ENCODE results near the gene CCDC178. TPM values are rescaled to one million over a fixed set of nuclear protein-coding genes. Genes with fewer than 3 reads are reported as not detected.

The CCDC178 gene
- total and polyA plus RNA-seq, 2 donors (not counting 3 experiments of a cell fraction or from before 2014, with no cell fraction given) = 0.80 to 1.6 TPM

GRCh38 chr18:33269223-33269622, 171.3 kb downstream of the CCDC178 start:
- no peak overlapping the region for H2AFZ ChIP-seq (ENCODE audit: low read depth, low read length)
- H3K79me2 ChIP-seq (ENCODE audit: control insufficient read depth, insufficient read depth, low read length) = no peaks in the 10 kb centered on the region
- no peaks in the 10 kb centered on the region for H3K27me3 ChIP-seq (ENCODE audit: control insufficient read depth in 2 of 2, insufficient read depth in 2 of 2, low read length in 2 of 2)
- no peaks in the 10 kb centered on the region for H4K20me1 ChIP-seq (replicated peaks; ENCODE audit: control insufficient read depth, extremely low read depth, insufficient read depth, low read length)
- ChIA-PET POLR2A (no interaction called here), CTCF (no interaction called here)
- dilution Hi-C loops (cut with MboI; ENCODE audit: extremely low pct_ligation_motif_present, low sequenced_read_pairs) = no loop called here
- FAIRE-seq (no peak), DNase-seq (ENCODE audit: low read depth, low spot score) (no peak)
- H3K36me3 ChIP-seq (ENCODE audit: control insufficient read depth in 2 of 2, extremely low read depth in 1 of 2, insufficient read depth in 2 of 2, low read length in 2 of 2) = no peaks in the 10 kb centered on the region
- H3K9me3 ChIP-seq (replicated peaks; ENCODE audit: control insufficient read depth, insufficient read depth, low read length) = no peaks in the 10 kb centered on the region
- no peak overlapping the region for H3K4me2 ChIP-seq (ENCODE audit: insufficient read depth, low read length)
- H3K9ac ChIP-seq (replicated peaks; ENCODE audit: extremely low read depth, insufficient read depth, low read length) = no peak overlapping the region
- H3K9me1 ChIP-seq (replicated peaks; ENCODE audit: control insufficient read depth, extremely low read depth, insufficient read depth, low read length) = no peaks in the 10 kb centered on the region
- no peak overlapping the region for H3K27ac ChIP-seq (ENCODE audit: insufficient read depth, low read depth, low read length)
- H3K4me3 ChIP-seq (replicated peaks in 1 of 3; ENCODE audit: insufficient read depth in 1 of 3, low read depth in 1 of 3, low read length in 3 of 3) = no peak overlapping the region
- intact Hi-C loops (cut with micrococcal nuclease) = no loop called here
- no TSS peak for BruUV-seq (replicated peaks)
- no peaks in the 10 kb centered on the region for H3K4me1 ChIP-seq (ENCODE audit: control insufficient read depth, extremely low read depth, insufficient read depth, low read length)
- TF ChIP-seq MYC (IDR thresholded peaks at IDR 0.05; ENCODE audit: low read depth, low read length) (no peak), EZH2 (IDR thresholded peaks at IDR 0.05; ENCODE audit: borderline replicate concordance, low read depth, low read length, severe bottlenecking) (no peak), FOS (IDR thresholded peaks at IDR 0.05; ENCODE audit: borderline replicate concordance, insufficient read depth, low read length) (no peak), POLR2A (IDR thresholded peaks at IDR 0.05; ENCODE audit: low read depth, low read length) (no peak), CTCF (IDR thresholded peaks at IDR 0.05; ENCODE audit: extremely low read depth in 1 of 2, insufficient read depth in 1 of 2, low read depth in 1 of 2, low read length in 2 of 2) (no peak), JUN (IDR thresholded peaks at IDR 0.05; ENCODE audit: borderline replicate concordance, insufficient read depth, insufficient read length, low read depth) (no peak), GATA2 (IDR thresholded peaks at IDR 0.05; ENCODE audit: insufficient read depth, insufficient read length, low read depth, low read length) (no peak), MAX (IDR thresholded peaks at IDR 0.05; ENCODE audit: insufficient read depth, insufficient read length) (no peak), POLR2AphosphoS5 (IDR thresholded peaks at IDR 0.05; ENCODE audit: insufficient read depth, low read depth, low read length) (no peak)
